ENCODE data around the gene APBB1IP. TPM values are rescaled to one million over a fixed set of nuclear protein-coding genes. Genes with fewer than 3 reads are reported as not detected.
"Not testable (repeated sequence)": the region's sequence is repeated elsewhere in the genome, so short reads cannot be mapped to it uniquely, and the experiment has no call there.

Gene APBB1IP
- total RNA-seq, 2 donors from 2014 or later, result 8.4 to 9.2 TPM

- Histone ChIP-seq H3K27me3 (replicated peaks; ENCODE audit: insufficient read depth) (no peaks in the 10 kb centered on the region), H3K36me3 (no peaks in the 10 kb centered on the region), H3K4me1 (ENCODE audit: control insufficient read depth in 1 of 2, low read depth in 2 of 2) (no peaks in the 10 kb centered on the region), H3K4me3 (no peak overlapping the region), H3K27ac (no peak overlapping the region), H3K9me3 (no peaks in the 10 kb centered on the region)
- TF ChIP-seq, protein P1, sequence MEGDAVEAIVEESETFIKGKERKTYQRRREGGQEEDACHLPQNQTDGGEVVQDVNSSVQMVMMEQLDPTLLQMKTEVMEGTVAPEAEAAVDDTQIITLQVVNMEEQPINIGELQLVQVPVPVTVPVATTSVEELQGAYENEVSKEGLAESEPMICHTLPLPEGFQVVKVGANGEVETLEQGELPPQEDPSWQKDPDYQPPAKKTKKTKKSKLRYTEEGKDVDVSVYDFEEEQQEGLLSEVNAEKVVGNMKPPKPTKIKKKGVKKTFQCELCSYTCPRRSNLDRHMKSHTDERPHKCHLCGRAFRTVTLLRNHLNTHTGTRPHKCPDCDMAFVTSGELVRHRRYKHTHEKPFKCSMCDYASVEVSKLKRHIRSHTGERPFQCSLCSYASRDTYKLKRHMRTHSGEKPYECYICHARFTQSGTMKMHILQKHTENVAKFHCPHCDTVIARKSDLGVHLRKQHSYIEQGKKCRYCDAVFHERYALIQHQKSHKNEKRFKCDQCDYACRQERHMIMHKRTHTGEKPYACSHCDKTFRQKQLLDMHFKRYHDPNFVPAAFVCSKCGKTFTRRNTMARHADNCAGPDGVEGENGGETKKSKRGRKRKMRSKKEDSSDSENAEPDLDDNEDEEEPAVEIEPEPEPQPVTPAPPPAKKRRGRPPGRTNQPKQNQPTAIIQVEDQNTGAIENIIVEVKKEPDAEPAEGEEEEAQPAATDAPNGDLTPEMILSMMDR (IDR thresholded peaks at IDR 0.05), result no peak
- DNase-seq (ENCODE audit: low spot score) (no peak), ATAC-seq (ENCODE audit: insufficient number of reproducible peaks, low FRiP score, low read depth) (no peak)
These were observed 65.8 kb downstream of the APBB1IP start for GRCh38 chr10:26503911-26504310.

DNA sequence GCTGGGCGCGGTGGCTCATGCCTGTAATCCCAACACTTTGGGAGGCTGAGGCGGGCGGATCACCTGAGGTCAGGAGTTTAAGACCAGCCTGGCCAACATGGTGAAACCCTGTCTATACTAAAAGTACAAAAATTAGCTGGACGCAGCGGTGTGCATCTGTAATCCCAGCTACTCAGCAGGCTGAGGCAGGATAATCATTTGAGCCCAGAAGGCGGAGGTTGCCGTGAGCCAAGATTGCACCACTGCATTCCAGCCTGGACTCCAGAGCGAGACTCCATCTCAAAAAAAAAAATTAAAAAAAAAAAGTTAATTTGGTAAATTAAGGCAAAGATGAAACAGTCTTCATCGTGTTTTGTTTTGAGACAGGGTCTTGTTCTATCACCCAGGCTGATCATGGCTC, 66.3 kb downstream of the APBB1IP start:
- ATAC-seq (ENCODE audit: insufficient number of reproducible peaks, low FRiP score, low read depth); DNase-seq (ENCODE audit: low spot score); H3K4me3 ChIP-seq; H3K4me1 ChIP-seq (ENCODE audit: control insufficient read depth in 1 of 2, low read depth in 2 of 2); H3K27ac ChIP-seq; H3K9me3 ChIP-seq; H3K36me3 ChIP-seq; H3K27me3 ChIP-seq (replicated peaks; ENCODE audit: insufficient read depth): not testable (repeated sequence)

DNA sequence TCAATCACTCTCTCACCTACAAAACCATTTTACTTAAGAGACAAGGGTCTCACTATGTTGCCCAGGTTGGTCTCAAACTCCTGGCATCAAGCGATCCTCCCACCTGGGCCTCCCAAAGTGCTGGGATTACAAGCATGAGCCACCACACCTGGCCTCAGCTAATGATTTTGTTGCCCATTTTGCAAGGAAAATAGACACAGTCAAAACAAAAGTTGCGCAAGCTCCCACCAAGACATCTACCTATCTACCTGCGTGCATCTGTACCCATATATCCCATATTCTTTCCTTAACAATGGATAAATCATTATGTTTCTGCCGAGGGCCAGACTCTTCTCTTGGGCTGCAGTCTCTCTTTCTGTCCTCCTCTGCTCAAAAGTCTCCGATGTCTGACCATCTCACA, 67.3 kb downstream of the APBB1IP start:
- H3K27me3 ChIP-seq (replicated peaks; ENCODE audit: insufficient read depth), result no peaks in the 10 kb centered on the region
- ATAC-seq (ENCODE audit: insufficient number of reproducible peaks, low FRiP score, low read depth) (no peak), DNase-seq (ENCODE audit: low spot score) (no peak)
- H3K4me3 ChIP-seq, result no peak overlapping the region
- H3K4me1 ChIP-seq (ENCODE audit: control insufficient read depth in 1 of 2, low read depth in 2 of 2), result no peaks in the 10 kb centered on the region
- H3K27ac ChIP-seq, result no peak overlapping the region
- no peaks in the 10 kb centered on the region for H3K36me3 ChIP-seq
- TF ChIP-seq, protein P1 (IDR thresholded peaks at IDR 0.05), result no peak
- H3K9me3 ChIP-seq, result no peaks in the 10 kb centered on the region

DNA sequence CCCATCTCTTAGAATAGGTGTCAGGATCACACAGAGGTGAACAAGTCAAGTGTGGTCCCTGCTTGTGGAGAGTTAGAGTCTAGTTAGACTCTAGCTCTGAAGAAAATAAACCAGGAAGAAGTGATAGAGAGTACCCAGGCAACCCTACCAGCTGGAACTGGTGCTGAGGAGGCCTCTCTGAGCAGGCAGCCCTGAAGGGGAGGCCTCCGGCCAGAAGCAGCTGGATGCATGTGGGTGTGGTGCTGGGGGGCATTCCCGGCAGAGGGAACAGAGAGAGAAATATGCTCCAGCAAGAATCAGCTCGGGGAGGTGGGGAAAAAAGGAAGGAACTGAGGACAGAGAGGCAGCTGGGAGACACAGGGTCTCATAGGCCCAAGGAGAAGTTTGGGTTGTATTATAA, 68.6 kb downstream of the APBB1IP start:
- Histone ChIP-seq H3K27me3 (replicated peaks; ENCODE audit: insufficient read depth) (no peaks in the 10 kb centered on the region), H3K9me3 (no peaks in the 10 kb centered on the region), H3K36me3 (no peaks in the 10 kb centered on the region), H3K27ac (no peak overlapping the region), H3K4me1 (ENCODE audit: control insufficient read depth in 1 of 2, low read depth in 2 of 2) (no peaks in the 10 kb centered on the region), H3K4me3 (no peak overlapping the region)
- TF ChIP-seq, protein P1 (IDR thresholded peaks at IDR 0.05), result no peak
- DNase-seq (ENCODE audit: low spot score), result no peak
- no peak for ATAC-seq (ENCODE audit: insufficient number of reproducible peaks, low FRiP score, low read depth)

GRCh38 chr10:26507441-26507840, 69.3 kb downstream of the APBB1IP start:
- Histone ChIP-seq H3K27ac (no peak overlapping the region), H3K4me3 (no peak overlapping the region), H3K4me1 (ENCODE audit: control insufficient read depth in 1 of 2, low read depth in 2 of 2) (no peaks in the 10 kb centered on the region), H3K27me3 (replicated peaks; ENCODE audit: insufficient read depth) (no peaks in the 10 kb centered on the region), H3K9me3 (no peaks in the 10 kb centered on the region), H3K36me3 (no peaks in the 10 kb centered on the region)
- no peak for ATAC-seq (ENCODE audit: insufficient number of reproducible peaks, low FRiP score, low read depth)
- TF ChIP-seq, protein P1 (IDR thresholded peaks at IDR 0.05), result no peak
- no peak for DNase-seq (ENCODE audit: low spot score)

DNA sequence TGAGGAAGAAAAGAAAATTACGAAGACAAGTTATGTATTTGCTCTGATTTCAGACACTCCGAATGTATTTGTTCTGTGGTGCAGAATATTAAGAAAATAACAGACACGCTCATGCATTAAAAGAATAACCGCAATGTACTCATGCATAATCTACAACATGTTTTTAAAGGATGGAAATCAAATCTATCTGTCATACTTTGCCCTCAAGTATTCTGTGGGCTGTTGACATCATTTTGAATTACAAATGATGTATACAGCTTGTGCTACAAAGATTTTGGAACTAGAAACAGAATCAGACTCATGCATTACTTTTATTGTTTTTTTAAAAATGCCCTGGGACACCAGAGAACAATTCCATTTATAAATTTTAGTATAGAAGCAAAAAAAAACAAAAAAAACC, 69.9 kb downstream of the APBB1IP start:
- Histone ChIP-seq H3K9me3 (no peaks in the 10 kb centered on the region), H3K36me3 (no peaks in the 10 kb centered on the region), H3K4me1 (ENCODE audit: control insufficient read depth in 1 of 2, low read depth in 2 of 2) (no peaks in the 10 kb centered on the region), H3K27ac (no peak overlapping the region), H3K4me3 (no peak overlapping the region), H3K27me3 (replicated peaks; ENCODE audit: insufficient read depth) (no peaks in the 10 kb centered on the region)
- TF ChIP-seq, protein P1 (IDR thresholded peaks at IDR 0.05), result no peak
- no peak for ATAC-seq (ENCODE audit: insufficient number of reproducible peaks, low FRiP score, low read depth)
- no peak for DNase-seq (ENCODE audit: low spot score)
